GM15510 (cell line): ENCODE measurements around the gene MARCHF5.

Experiments
- POLR2A ChIP-seq: IDR thresholded peaks from 3 replicates; pipeline ENCODE4 v1.6.1; 2011; ENCODE audit warnings: borderline replicate concordance; ENCODE audit not compliant: insufficient read length; ENCODE audit errors: extremely low read depth

The MARCHF5 gene

GRCh38 chr10:92290076-92290836 is 711 bp upstream of the MARCHF5 start:
- no peak for TF ChIP-seq POLR2A

DNA sequence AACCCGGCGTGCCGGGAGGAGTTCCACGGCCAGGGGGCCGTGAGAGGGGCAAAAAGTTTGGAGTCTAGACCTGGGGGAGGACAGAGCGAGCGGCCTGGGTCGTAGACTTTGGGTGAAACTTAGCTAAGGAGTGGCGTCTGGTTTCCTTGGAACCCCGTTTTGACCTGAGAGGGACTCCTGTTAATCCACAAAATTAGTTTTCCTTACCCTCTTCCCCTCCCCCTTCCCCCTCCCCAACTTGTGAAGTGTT is 574 bp downstream of the MARCHF5 start:
- no peak for TF ChIP-seq POLR2A

GRCh38 chr10:92291921-92292845 is 1.2 kb downstream of the MARCHF5 start:
- no peak for TF ChIP-seq POLR2A

GRCh38 chr10:92298487-92298886 is 7.5 kb downstream of the MARCHF5 start:
- TF ChIP-seq POLR2A = no peak

- no peak for TF ChIP-seq POLR2A
Measured at GRCh38 chr10:92303096-92303495, 12.1 kb downstream of the MARCHF5 start.

DNA sequence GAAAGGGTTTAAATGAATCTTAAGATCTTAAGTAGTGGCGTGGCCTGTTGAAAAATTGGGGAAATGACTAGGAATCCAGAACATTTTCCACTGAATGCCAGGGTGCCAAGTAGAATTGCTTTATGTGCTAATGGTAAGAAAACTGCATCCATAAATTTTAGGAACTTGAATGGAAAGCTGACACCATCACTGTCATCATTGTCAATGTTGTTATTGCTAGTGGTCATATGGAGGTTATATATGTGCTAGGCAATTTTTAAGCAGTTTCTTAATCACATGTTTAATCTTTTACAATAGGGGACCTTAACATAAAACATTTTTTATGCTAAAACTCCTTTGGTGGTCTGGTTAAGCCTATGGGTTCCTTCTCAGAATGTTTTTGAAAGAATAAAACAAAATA is 13.1 kb downstream of the MARCHF5 start:
- no peak for TF ChIP-seq POLR2A

DNA sequence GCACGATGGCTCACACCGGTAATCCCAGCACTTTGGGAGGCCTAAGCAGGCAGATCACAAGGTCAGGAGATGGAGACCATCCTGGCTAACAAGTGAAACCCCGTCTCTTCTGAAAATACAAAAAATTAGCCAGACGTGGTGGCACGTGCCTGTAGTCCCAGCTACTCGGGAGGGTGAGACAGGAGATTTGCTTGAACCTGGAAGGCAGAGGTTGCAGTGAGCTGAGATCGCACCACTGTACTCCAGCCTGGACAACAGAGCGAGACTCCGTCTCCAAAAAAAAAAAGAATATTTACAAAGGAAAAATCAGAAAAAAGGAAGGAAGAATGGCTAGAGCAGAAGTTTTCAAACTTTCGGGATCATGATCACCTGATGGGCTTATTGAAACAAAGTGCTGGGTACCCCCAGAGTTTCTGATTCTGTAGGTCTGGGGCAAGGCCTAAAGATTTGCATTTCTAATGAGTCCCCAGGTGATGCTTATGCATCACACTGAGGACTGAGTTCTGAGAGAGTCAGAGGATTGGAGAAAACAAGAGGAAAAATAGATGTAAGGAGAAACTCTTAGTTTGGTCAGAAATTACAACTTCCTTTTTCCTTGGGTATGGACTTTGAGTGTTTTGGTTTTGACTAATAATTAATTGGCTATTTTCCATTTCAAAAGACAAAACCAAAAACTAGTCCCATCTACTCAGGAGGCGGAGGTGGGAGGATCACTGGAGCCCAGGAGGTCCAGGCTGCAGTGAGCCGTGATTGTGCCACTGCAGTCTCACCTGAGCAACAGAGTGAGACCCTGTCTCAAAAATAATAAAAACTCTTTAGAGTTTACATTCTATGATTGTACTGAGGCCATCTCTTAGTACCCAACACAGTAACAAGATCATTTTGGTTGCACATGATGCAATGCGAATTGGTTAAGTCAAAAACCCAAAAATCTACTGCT is 14.4 kb downstream of the MARCHF5 start:
- no peak for TF ChIP-seq POLR2A

DNA sequence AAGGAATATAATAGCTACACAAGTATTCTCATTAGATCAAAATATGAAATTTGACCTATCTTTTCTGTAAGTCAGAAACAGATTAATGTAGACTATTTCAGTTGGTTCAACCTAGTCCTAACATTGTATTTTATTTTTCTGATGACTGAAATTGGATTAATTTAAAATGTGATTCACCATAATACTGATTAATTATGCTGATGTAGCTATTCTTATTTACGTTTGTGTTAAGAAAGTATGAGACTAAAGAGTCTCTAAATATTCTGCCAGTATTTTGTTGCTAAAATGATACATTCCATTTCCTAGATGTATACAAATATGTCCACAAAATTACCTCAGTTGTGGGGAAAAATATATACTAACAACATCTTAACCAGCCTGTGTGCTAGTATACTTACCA is 18.3 kb downstream of the MARCHF5 start:
- TF ChIP-seq POLR2A = no peak

- TF ChIP-seq POLR2A = no peak
Measured at GRCh38 chr10:92313750-92314149, 22.8 kb downstream of the MARCHF5 start.

- TF ChIP-seq POLR2A = no peak
Measured at GRCh38 chr10:92316610-92317009, 25.6 kb downstream of the MARCHF5 start.

GRCh38 chr10:92323079-92323478 is 32.1 kb downstream of the MARCHF5 start:
- TF ChIP-seq POLR2A = no peak

DNA sequence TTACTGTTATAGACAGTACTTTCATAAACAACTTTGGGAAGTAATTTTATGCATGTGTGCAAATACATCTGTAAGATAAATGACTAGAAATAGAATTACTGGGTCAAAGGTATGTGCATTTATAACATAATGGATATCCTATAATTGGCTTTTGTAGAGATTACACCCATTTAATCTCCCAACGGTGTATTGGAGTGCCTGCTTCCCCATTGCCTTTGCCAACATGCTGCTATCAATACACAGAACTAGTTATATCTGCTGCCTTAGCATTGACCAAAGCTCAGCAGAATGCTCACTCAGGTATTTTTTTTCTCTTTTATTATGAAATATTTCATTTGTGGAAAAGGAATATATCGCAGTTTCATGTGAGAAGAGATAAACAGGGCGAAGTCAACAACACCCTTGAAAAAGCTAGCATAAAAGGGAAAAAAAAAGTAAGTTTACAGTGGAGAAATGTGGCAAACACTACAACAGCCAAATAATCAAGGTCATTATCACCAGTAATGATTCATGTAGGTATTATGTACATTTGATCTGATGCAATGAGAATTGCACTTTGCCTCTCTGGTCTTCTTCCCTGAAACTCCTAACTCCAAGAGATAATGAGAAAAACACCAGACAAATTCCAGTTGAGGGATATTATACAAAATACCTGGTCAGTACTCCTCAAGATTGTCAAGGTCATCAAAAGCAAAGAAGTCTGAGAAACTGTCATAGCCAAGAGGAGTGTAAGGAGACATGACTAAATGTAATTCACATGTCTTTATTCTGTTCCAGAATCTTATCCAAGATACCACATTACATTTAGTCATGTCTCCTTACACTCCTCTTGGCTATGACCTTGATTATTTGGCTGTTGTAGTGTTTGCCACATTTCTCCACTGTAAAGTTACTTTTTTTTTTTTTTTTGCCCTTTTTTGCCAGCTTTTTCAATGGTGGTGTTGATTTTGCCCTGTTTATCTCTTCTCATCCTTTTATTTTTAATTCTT is 36.8 kb downstream of the MARCHF5 start:
- TF ChIP-seq POLR2A = no peak

DNA sequence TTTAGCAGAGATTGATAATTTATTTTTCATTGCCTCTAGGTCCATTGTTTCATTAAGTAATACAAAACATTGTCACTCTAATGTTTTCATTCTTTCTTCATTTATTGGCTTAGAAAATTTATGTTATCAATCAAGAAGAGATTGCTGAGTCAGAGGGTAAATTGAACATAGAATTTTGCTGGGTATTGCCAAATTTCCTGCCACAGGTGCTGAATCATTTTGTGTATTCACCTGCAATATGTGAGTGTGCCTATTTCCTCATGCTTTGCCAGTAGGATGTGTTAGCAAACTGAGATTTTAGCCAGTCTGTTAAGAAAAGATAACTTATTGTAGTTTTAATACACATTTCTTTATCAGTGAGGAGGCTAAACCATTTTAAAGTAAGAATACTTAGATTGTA is 38.0 kb downstream of the MARCHF5 start:
- TF ChIP-seq POLR2A = no peak

DNA sequence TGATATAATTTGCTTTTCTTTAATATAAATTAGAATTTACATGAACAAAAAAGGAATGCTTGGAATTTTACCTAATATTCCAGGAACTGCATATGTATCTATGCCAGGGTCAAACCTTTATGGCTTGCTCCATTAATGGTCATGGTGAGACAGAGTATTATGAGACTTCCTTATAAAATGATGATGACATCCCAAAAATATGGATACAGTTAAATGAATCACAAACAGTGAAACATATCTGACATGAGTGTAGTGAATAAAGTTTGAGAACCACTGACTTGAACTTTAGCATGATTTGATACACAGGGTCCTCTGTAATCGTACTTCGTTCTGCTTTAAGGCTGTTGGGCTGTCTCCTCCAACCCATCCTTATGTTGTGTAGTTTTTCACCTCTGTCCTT is 51.8 kb downstream of the MARCHF5 start:
- TF ChIP-seq POLR2A = no peak
